ENCODE data around the gene MYO1B.

DNA sequence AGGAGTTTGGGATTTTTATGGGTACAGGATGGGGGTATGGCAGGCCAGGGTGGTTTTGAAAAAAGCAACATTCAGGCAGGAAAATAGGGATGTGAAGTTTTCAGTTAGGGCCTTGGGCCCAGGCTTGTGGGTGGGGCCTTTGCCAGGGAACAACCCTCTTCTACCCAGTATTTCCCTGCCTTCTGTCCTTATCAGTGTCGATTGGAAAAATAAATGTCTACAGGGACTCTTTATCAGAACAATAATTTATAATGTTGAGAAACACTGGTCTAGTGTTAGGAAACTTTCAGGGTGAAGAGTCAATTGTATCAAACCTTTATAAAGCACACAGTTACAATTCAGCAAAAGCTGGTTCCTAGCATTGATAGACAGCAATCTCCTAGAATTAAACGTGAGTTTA lies 218.6 kb downstream of the MYO1B start:
- TF ChIP-seq, protein P1, sequence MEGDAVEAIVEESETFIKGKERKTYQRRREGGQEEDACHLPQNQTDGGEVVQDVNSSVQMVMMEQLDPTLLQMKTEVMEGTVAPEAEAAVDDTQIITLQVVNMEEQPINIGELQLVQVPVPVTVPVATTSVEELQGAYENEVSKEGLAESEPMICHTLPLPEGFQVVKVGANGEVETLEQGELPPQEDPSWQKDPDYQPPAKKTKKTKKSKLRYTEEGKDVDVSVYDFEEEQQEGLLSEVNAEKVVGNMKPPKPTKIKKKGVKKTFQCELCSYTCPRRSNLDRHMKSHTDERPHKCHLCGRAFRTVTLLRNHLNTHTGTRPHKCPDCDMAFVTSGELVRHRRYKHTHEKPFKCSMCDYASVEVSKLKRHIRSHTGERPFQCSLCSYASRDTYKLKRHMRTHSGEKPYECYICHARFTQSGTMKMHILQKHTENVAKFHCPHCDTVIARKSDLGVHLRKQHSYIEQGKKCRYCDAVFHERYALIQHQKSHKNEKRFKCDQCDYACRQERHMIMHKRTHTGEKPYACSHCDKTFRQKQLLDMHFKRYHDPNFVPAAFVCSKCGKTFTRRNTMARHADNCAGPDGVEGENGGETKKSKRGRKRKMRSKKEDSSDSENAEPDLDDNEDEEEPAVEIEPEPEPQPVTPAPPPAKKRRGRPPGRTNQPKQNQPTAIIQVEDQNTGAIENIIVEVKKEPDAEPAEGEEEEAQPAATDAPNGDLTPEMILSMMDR (IDR thresholded peaks at IDR 0.05; ENCODE audit: low read length) = no peak
- TF ChIP-seq EZH2 (IDR thresholded peaks at IDR 0.05; ENCODE audit: borderline replicate concordance, low read length) = no peak
